IPS-18c (cell line): ENCODE data around the gene PKN3.
A peak's percentile ranks its signal among the peaks of the same experiment; 100 is the strongest.

Experiments
- H3K4me3 ChIP-seq: 2 replicates; pipeline ENCODE4 v1.7.0; 2013; ENCODE audit warnings: low read depth, mild to moderate bottlenecking, low read length, moderate library complexity; ENCODE audit not compliant: insufficient read depth
- H3K9me3 ChIP-seq: one replicate; pipeline ENCODE4 v1.6.1; 2013; ENCODE audit warnings: mild to moderate bottlenecking, low read length, moderate library complexity; ENCODE audit not compliant: control insufficient read depth, insufficient read depth

Gene PKN3

GRCh38 chr9:128724744-128725211 is 22.5 kb downstream of the PKN3 start:
- Histone ChIP-seq H3K9me3 (no peaks in the 10 kb centered on the region), H3K4me3 (peak overlapping the region; percentile 57)

DNA sequence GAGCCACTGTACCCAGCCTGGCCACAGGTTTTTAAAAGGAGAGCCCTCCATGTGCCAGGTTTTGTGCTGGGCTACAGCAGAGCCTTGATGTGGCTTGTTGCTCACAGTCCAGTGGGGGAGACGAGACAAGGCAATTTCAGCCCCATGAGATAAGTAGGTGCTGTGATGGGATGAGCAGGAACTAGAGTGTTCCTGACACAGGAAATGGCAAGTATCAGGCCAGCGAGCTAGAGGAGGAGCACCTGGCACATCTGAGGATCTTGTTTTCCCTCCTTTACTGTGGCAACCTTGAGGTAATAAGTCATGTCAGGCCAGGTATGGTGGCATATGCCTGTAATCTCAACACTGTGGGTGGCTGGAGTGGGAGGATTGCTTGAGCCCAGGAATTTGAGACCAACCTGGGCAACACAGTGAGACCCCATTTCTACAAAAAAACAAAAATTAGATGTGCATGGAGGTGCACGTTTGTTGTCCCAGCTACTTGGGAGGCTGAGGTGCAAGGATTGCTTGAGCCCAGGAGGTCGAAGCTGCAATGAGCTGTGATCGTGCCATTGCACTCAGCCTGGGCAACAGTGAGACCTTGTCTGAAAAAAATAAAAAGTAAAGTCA is 25.4 kb downstream of the PKN3 start:
- no peak overlapping the region for H3K4me3 ChIP-seq
- H3K9me3 ChIP-seq, result no peaks in the 10 kb centered on the region

DNA sequence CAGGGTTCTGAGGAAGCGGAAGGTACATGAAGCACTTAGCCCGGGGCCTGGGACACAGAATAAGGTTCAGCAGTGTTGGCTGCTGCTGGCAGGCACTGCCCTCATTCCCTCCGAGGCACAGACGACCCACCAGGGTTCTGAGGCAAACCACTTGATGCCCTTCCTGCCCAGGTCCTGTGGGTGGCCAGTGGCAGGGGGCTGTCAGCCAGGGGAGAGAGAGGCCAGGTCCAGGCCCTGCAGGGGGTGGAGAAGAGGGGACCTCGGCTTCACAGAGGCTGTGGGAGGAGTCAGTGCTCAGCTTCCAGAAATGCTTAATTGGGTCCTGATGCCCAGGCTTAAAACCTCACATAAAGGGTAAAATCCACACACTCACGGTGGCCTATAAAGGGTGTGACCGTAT is 26.0 kb downstream of the PKN3 start:
- no peak overlapping the region for H3K4me3 ChIP-seq
- no peaks in the 10 kb centered on the region for H3K9me3 ChIP-seq

DNA sequence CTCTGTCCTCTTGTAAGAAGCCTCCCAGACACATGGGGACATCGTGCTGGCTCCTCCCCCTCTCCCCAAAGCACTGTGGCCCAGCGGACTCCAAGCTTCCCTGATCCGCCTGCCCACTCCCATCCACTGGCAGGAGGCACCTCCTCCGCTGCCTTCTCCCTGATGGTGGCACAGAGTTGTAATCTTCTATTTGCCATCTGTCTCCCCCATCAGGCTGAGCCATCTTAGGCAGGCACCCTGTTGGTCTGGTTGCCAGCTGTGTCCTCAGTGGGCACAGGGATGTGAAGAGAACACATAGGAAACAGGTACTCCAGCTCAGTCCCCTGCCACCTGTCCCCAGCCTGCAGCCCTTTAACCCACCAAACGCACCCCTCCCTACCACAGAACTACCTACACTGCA is 27.0 kb downstream of the PKN3 start:
- Histone ChIP-seq H3K4me3 (no peak overlapping the region), H3K9me3 (no peaks in the 10 kb centered on the region)

DNA sequence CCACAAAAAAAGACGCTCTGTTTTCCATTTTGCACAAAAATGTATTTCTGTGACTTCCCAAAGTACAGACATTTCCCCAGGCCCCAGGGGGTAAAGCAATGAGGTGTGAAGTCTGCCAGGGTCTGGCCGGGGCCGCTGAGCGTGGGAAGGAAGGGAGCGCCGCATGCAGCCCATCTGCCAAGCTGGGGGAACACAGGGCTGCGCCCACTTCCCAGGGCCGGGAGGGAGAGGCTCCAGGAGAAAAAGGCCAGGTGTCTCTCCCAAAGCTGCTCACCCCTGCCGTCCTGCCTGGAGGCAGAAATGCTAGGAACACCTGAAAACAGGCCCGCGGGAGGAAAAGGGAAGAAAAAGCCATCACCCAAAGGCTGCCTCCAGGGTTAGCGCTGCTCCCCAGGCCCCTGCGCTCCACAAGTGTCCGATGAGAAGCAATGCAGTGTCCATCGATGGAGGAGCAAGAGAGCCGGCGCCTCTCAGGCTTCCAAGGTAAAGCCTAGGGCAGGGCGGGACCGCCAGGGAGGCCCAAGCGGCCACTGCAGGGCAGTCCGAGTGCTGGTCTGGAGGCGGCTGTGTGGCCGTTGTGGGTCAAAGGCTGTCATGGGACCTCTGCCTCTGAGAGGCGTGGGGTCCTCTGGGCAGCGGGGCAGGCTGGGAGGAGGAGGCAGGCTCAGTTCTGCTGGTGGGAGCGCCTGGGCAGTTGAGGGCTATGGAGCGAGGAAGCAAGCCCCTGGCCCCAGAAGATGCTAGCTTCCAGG is 27.6 kb downstream of the PKN3 start:
- Histone ChIP-seq H3K4me3 (no peak overlapping the region), H3K9me3 (no peaks in the 10 kb centered on the region)

DNA sequence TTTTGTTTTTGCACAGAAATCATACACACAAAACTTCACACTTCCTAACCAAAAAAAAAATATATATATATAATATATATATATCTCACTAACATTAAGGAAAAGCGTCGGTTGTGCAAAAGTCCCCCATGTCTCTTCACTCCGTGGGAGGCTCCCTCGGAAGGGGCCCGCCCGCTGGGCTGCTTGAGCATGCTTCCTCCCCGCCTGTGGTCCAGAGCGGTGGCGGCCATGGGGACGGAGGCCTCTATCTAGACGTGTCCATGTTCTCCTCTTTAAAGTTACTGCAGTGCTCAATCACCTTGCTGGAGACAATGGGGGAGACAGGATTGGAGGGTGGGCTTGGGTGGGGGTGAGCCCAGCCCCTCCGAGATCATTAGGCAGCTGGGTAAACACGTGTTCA is 28.8 kb downstream of the PKN3 start:
- Histone ChIP-seq H3K4me3 (no peak overlapping the region), H3K9me3 (no peaks in the 10 kb centered on the region)

- no peaks in the 10 kb centered on the region for H3K9me3 ChIP-seq
- H3K4me3 ChIP-seq, result no peak overlapping the region
Measured at GRCh38 chr9:128731691-128732090, 29.4 kb downstream of the PKN3 start.

DNA sequence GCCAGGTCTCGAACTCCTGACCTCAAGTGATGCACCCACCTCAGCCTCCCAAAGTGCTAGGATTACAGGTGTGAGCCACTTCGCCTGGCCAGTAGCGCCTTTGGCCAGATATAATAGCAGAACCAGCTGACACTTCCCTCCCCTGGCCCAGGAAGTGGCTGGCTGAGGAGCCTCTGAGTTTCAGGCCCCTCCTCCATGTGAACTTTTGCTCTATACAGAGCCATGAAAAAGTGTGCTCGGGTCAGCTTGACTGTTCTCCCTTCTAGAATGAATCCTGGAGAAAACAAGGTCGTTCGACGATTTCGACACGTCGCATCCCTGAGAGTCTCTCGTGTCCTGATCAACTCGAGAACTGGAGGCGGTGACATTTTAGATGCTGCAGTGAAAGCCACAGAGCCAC is 30.3 kb downstream of the PKN3 start:
- no peaks in the 10 kb centered on the region for H3K9me3 ChIP-seq

DNA sequence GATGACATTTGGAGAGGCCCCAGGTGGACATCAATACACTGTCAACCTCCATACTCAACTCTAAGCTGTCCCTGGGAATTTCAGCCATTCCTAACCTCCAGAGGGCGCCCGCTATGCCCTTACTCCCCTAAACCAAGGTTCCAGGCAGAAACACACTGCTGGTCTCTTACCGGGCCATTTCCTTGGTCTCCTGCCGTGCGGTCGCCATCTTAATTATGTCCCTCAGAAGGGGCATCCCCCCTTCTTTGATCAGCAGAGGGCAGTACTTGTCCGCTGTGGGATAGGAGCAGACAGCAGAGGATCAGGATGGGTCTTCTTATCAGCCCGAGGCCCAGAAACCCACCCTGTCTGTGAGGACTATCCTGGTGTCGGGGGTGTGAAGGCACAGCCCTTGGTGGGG is 31.0 kb downstream of the PKN3 start:
- Histone ChIP-seq H3K4me3 (no peak overlapping the region), H3K9me3 (no peaks in the 10 kb centered on the region)

More for the DNA sequence above, 30.3 kb downstream of the PKN3 start:
- H3K4me3 ChIP-seq, result no peak overlapping the region

- H3K4me3 ChIP-seq, result no peak overlapping the region
- no peaks in the 10 kb centered on the region for H3K9me3 ChIP-seq
Measured at GRCh38 chr9:128735373-128735772, 33.1 kb downstream of the PKN3 start.

DNA sequence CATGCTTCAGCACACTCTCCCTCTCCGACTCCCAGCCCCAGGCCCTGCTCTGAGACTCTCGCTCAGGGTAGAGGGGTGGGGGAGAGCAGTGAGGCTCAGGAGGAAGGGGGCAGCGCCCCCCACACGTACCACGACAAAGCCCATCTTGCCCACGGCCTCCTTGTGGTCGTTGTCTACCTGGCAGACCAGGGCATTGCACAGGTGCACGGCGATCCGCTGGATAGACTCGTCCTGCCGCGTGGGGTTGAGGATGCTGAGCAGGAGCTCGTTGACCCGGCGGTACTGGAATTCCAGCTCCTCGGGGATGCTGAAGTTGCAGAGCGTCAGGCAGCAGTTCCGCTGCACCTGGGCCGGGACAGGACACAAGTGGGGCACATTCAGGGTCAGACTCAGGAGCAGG is 40.1 kb downstream of the PKN3 start:
- Histone ChIP-seq H3K9me3 (no peaks in the 10 kb centered on the region), H3K4me3 (no peak overlapping the region)

GRCh38 chr9:128743421-128743820 is 41.1 kb downstream of the PKN3 start:
- no peaks in the 10 kb centered on the region for H3K9me3 ChIP-seq
- no peak overlapping the region for H3K4me3 ChIP-seq

GRCh38 chr9:128747241-128747640 is 44.9 kb downstream of the PKN3 start:
- Histone ChIP-seq H3K9me3 (no peaks in the 10 kb centered on the region), H3K4me3 (no peak overlapping the region)

DNA sequence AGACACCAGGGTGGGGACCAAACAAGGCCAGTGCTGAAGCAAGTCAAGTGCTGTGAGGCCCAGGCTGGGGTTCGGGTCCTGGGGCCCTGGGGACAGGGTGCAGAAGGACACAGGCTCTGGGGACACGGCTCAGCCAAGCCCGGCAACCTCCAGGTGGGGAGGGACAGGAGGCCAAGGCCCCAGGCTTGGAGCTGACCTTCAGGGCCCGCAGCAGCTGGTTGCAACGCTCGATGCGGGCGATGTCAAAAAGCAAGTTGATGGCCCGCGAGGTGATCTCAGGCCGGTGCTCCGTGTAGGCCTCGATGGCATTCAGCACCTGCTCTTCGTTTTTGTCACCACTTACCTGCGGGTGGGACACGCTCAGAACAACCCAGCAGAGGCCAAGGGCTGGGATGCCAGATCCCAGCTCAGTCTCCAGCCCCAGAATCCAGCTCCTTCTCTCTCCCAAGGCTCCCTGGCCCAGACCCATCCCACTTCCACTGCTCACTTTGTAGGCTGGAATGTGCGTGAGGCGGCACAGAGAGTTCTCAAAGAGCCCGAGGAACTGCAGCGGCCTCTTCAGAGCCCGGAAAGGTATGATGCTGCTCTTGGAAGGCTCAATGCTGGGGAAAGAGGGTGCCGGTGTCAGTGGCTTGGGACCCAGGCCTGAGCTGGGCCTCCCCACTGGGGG is 48.8 kb downstream of the PKN3 start:
- Histone ChIP-seq H3K4me3 (no peak overlapping the region), H3K9me3 (no peaks in the 10 kb centered on the region)

DNA sequence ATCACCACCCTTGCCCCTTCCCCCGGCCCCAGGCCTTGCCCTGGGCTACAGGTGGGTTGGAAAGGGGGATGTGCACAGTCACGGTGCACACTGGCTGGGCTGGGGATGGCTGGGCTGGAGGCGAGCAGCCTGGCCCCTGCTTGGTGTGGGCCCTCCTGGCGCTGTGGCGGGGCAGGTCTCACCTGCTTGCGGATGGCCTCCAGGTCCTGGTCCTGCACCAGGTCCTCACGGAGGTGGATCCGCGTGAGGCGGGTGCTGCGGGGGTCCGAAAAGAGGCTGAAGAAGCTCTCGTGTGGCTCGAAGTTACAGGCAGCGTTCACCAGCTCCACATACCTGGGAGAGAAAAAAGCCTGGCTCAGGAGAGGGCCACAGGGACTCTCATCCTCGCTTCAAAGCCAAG is 51.3 kb downstream of the PKN3 start:
- H3K4me3 ChIP-seq, result no peak overlapping the region
- H3K9me3 ChIP-seq, result no peaks in the 10 kb centered on the region

GRCh38 chr9:128757602-128758001 is 55.3 kb downstream of the PKN3 start:
- no peaks in the 10 kb centered on the region for H3K9me3 ChIP-seq

GRCh38 chr9:128762671-128763449 is 60.6 kb downstream of the PKN3 start:
- peaks cover 2% of the 10 kb centered on the region for H3K9me3 ChIP-seq
- no peak overlapping the region for H3K4me3 ChIP-seq

More at GRCh38 chr9:128757602-128758001, 55.3 kb downstream of the PKN3 start:
- H3K4me3 ChIP-seq, result no peak overlapping the region
